HG02678 (cell line): ENCODE measurements around the gene MKX.

Experiments used
- ATAC-seq: cut with Tn5 transposase; IDR thresholded peaks from one replicate; pipeline ENCODE4 v1.9.1; 2021; ENCODE audit warnings: mild to moderate bottlenecking, moderate library complexity; ENCODE audit not compliant: unreplicated experiment

The MKX gene

GRCh38 chr10:27655296-27655695, 90.3 kb downstream of the MKX start:
- no peak for ATAC-seq

GRCh38 chr10:27654284-27654683, 91.3 kb downstream of the MKX start:
- ATAC-seq: no peak

GRCh38 chr10:27646604-27647175, 98.9 kb downstream of the MKX start:
- ATAC-seq: no peak

- no peak for ATAC-seq
Measured at GRCh38 chr10:27646194-27646593, 99.4 kb downstream of the MKX start.

- no peak for ATAC-seq
Measured at GRCh38 chr10:27644307-27644939, 101.2 kb downstream of the MKX start.

- no peak for ATAC-seq
Measured at GRCh38 chr10:27643301-27643700, 102.3 kb downstream of the MKX start.

- ATAC-seq: no peak
Measured at GRCh38 chr10:27642023-27642589, 103.5 kb downstream of the MKX start.

- no peak for ATAC-seq
Measured at GRCh38 chr10:27638071-27638750, 107.4 kb downstream of the MKX start.

- no peak for ATAC-seq
Measured at GRCh38 chr10:27637601-27638000, 108.0 kb downstream of the MKX start.

GRCh38 chr10:27636816-27637215, 108.8 kb downstream of the MKX start:
- ATAC-seq: no peak

- no peak for ATAC-seq
Measured at GRCh38 chr10:27635699-27636270, 109.8 kb downstream of the MKX start.

- no peak for ATAC-seq
Measured at GRCh38 chr10:27635290-27635689, 110.3 kb downstream of the MKX start.

GRCh38 chr10:27628621-27629020, 117.0 kb downstream of the MKX start:
- ATAC-seq: no peak

- ATAC-seq: no peak
Measured at GRCh38 chr10:27626890-27627289, 118.7 kb downstream of the MKX start.

GRCh38 chr10:27625452-27626211, 120.0 kb downstream of the MKX start:
- no peak for ATAC-seq

- ATAC-seq: no peak
Measured at GRCh38 chr10:27624941-27625340, 120.7 kb downstream of the MKX start.
